Chondrocyte (in vitro differentiated cells): ENCODE measurements around the gene HECTD1. TPM values are rescaled to one million over a fixed set of nuclear protein-coding genes. Genes with fewer than 3 reads are reported as not detected.

Source experiments
- DNase-seq: peaks from one replicate; pipeline ENCODE4 v3.0.0; 2021; ENCODE audit warnings: mixed read lengths, low spot score
- H3K27ac Mint-ChIP-seq: one replicate; pipeline ENCODE4 v1.8.0; 2021; ENCODE audit warnings: mild to moderate bottlenecking, moderate library complexity, mixed read lengths; ENCODE audit not compliant: unreplicated experiment
- H3K27me3 Mint-ChIP-seq: 2 replicates; pipeline ENCODE4 v1.8.0; 2021; ENCODE audit warnings: low read depth, mixed read lengths
- H3K36me3 Mint-ChIP-seq: 2 replicates; pipeline ENCODE4 v1.8.0; 2021; ENCODE audit warnings: low read depth, mixed read lengths
- H3K4me1 Mint-ChIP-seq: 2 replicates; pipeline ENCODE4 v1.8.0; 2021; ENCODE audit warnings: low read depth, mild to moderate bottlenecking, mixed read lengths
- H3K4me3 Mint-ChIP-seq: one replicate; pipeline ENCODE4 v1.8.0; 2021; ENCODE audit warnings: mild to moderate bottlenecking, moderate library complexity, mixed read lengths; ENCODE audit not compliant: unreplicated experiment
- H3K9me3 Mint-ChIP-seq: 2 replicates; pipeline ENCODE4 v1.8.0; 2021; ENCODE audit warnings: low read depth, mixed read lengths
- CTCF ChIP-seq: fragments of 200-600 bp; sonication (generic); IDR thresholded peaks from 2 replicates; pipeline ENCODE4 v1.5.0; 2021; ENCODE audit warnings: antibody characterized with exemption, mild to moderate bottlenecking, moderate library complexity
- total RNA-seq: library from RNA; stranded (reverse); gene quantifications from 3 replicates; pipeline ENCODE4 v1.2.1, GENCODE V29; 2021

Gene HECTD1
- total RNA-seq, 1 donor from 2014 or later, result 142 TPM

DNA sequence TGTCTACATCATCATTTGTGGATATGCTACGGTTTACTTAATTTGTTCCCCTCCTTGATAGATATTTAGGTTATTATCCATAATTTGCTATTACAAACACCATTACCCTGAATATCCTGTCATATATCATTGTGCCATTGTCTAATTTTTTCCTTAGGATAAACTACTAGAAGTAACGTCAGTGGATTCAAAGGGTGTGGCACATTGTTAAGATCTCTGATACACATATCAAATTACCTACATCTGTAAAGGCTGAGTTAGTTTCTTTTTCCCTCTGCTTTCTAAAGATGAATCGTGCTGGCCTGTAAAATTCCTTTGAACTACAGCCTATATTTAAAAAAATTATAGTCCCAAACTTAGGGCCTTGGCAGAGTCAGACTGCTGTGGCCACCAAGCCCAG is 127.5 kb downstream of the HECTD1 start:
- TF ChIP-seq CTCF, result no peak
- H3K27me3 Mint-ChIP-seq, result no peaks in the 10 kb centered on the region
- no peak overlapping the region for H3K4me3 Mint-ChIP-seq
- peaks cover 2% of the 10 kb centered on the region for H3K9me3 Mint-ChIP-seq
- no peak for DNase-seq
- peaks cover 20% of the 10 kb centered on the region for H3K4me1 Mint-ChIP-seq
- H3K36me3 Mint-ChIP-seq, result peaks cover 2% of the 10 kb centered on the region
- H3K27ac Mint-ChIP-seq, result no peak overlapping the region

DNA sequence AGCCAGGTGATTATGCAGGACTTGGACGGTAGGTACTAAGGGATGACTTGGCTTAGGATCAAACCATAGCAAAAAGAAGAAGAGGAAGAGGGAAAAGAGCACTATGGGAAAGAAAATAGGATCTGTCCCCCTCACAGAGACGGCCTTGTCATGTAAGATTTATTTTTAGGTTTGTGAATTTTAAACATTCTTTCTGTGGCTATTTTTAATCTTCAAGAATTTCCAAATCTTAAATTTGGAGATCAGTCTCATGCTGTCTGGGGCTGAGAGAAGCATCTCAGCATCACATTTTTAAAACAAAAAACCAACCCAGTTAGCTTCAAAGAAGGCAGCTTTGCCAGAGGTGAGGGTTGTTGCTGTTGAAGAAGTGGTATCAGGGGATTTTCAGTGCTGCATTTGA is 128.8 kb downstream of the HECTD1 start:
- Mint-ChIP-seq H3K4me1 (peaks cover 20% of the 10 kb centered on the region), H3K4me3 (no peak overlapping the region), H3K9me3 (peaks cover 3% of the 10 kb centered on the region), H3K36me3 (peaks cover 3% of the 10 kb centered on the region), H3K27me3 (no peaks in the 10 kb centered on the region), H3K27ac (peak overlapping the region; percentile 64)
- DNase-seq, result no peak
- no peak for TF ChIP-seq CTCF

DNA sequence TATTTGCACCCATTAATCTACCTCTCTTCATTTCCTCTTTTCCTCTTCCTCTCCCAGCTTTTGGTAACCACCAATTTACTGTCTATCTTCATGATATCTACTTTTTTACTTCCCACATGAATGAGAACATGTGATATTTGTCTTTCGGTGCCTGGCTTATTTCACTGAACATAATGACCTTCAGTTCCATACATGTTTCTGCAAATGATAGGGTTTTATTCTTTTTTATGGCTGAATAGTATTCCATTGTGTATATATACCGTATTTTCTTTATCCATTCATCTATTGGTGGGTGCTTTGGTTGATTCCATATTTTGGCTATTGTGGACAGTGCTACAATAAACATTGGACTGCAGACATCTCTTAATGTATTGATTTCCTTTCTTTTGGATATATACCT is 132.4 kb downstream of the HECTD1 start:
- peaks cover 3% of the 10 kb centered on the region for H3K9me3 Mint-ChIP-seq
- no peak for DNase-seq
- no peak overlapping the region for H3K27ac Mint-ChIP-seq
- no peak overlapping the region for H3K4me3 Mint-ChIP-seq
- TF ChIP-seq CTCF, result no peak
- no peaks in the 10 kb centered on the region for H3K27me3 Mint-ChIP-seq
- H3K36me3 Mint-ChIP-seq, result peaks cover 3% of the 10 kb centered on the region
- peaks cover 21% of the 10 kb centered on the region for H3K4me1 Mint-ChIP-seq

DNA sequence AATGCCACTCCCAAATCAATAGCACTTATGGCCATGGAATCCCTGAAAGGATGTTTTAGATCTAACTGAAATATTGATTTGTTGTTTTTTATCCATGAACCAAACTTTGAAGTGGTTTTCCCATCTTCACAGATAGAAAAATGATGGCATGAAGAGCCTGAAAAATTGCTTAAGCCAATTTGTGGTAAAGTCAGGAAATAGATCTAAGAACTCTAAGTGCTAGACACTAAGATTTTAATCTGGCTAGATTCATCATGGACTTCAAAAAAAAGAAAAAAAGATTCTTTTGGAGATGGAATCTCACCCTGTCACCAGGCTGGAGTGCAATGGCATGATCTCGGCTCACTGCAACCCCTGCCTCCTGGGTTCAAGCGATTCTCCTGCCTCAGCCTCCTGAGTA is 136.4 kb downstream of the HECTD1 start:
- Mint-ChIP-seq H3K4me1 (peaks cover 17% of the 10 kb centered on the region), H3K27ac (no peak overlapping the region), H3K36me3 (peaks cover 3% of the 10 kb centered on the region), H3K9me3 (peaks cover 3% of the 10 kb centered on the region), H3K27me3 (no peaks in the 10 kb centered on the region), H3K4me3 (no peak overlapping the region)
- no peak for TF ChIP-seq CTCF
- no peak for DNase-seq

GRCh38 chr14:31070431-31070830 is 137.2 kb downstream of the HECTD1 start:
- Mint-ChIP-seq H3K4me3 (no peak overlapping the region), H3K4me1 (peaks cover 19% of the 10 kb centered on the region), H3K27me3 (no peaks in the 10 kb centered on the region), H3K9me3 (peaks cover 3% of the 10 kb centered on the region), H3K36me3 (peaks cover 3% of the 10 kb centered on the region), H3K27ac (peak overlapping the region; percentile 54)
- no peak for TF ChIP-seq CTCF
- no peak for DNase-seq
